OCI-LY7 (cell line): ENCODE results near the gene CDC25A. TPM values are rescaled to one million over a fixed set of nuclear protein-coding genes. Genes with fewer than 3 reads are reported as not detected.

ENCODE experiments used
- BruUV-seq: library from RNA; stranded (reverse); fragments of 400-500 nt; replicated peaks from 2 replicates; lab custom pipeline; 2021; lab: Mats Ljungman, UMichigan
- CTCF ChIA-PET: fragments of 300-600 bp; sonication (Branson Sonifier 250); formaldehyde crosslinking; loops from one replicate; lab custom pipeline; 2022; ENCODE audit warnings: antibody characterized with exemption; ENCODE audit not compliant: unreplicated experiment; lab: Charles Lee
- POLR2A ChIA-PET: fragments of 300-600 bp; sonication (Branson Sonifier 250); formaldehyde crosslinking; loops from one replicate; lab custom pipeline; 2022; ENCODE audit warnings: antibody characterized with exemption; lab: Charles Lee
- DNase-seq: peaks from one replicate; pipeline ENCODE4 v3.0.0-alpha.2; 2015; ENCODE audit warnings: low spot score
- H2AFZ ChIP-seq: fragments of 200-600 bp; sonication (generic), shearing (Covaris generic); 2 replicates; pipeline ENCODE4 v1.6.1; 2014; ENCODE audit warnings: mild to moderate bottlenecking, antibody characterized with exemption, low read length, moderate library complexity
- H3K27ac ChIP-seq: fragments of 200-600 bp; sonication (generic); 2 replicates; pipeline ENCODE4 v1.5.1; 2014; ENCODE audit warnings: mixed run types, low read depth, mild to moderate bottlenecking, moderate library complexity, low read length, inconsistent platforms; ENCODE audit not compliant: poor library complexity, severe bottlenecking
- H3K36me3 ChIP-seq: fragments of 200-600 bp; sonication (generic); 2 replicates; pipeline ENCODE4 v1.6.1; 2014; ENCODE audit warnings: mild to moderate bottlenecking, antibody characterized with exemption, low read length, moderate library complexity, mixed read lengths; ENCODE audit not compliant: insufficient read depth
- H3K4me1 ChIP-seq: fragments of 200-600 bp; sonication (generic); 2 replicates; pipeline ENCODE4 v1.5.1; 2014; ENCODE audit warnings: mild to moderate bottlenecking, low read length; ENCODE audit not compliant: insufficient read depth, poor library complexity, severe bottlenecking
- H3K4me2 ChIP-seq: fragments of 200-600 bp; sonication (generic); 2 replicates; pipeline ENCODE4 v1.6.1; 2014; ENCODE audit warnings: mild to moderate bottlenecking, low read length
- H3K4me3 ChIP-seq: fragments of 200-600 bp; sonication (generic); 2 replicates; pipeline ENCODE4 v1.5.1; 2014; ENCODE audit warnings: mild to moderate bottlenecking, low read depth, low read length; ENCODE audit not compliant: poor library complexity, severe bottlenecking
- H3K79me2 ChIP-seq: fragments of 200-600 bp; sonication (generic); 2 replicates; pipeline ENCODE4 v1.6.1; 2016; ENCODE audit warnings: low read depth, mild to moderate bottlenecking, low read length, moderate library complexity, mixed read lengths; ENCODE audit not compliant: insufficient read depth
- H3K9me2 ChIP-seq: fragments of 200-600 bp; sonication (generic); 2 replicates; pipeline ENCODE4 v1.6.1; 2016; ENCODE audit warnings: mild to moderate bottlenecking, low read length, mixed read lengths; ENCODE audit not compliant: insufficient read depth
- H3K9me3 ChIP-seq: fragments of 200-600 bp; sonication (generic); 2 replicates; pipeline ENCODE4 v1.6.1; 2014; ENCODE audit warnings: mild to moderate bottlenecking, mixed run types, low read length, mixed read lengths
- H4K20me1 ChIP-seq: fragments of 200-600 bp; sonication (generic); 2 replicates; pipeline ENCODE4 v1.6.1; 2014; ENCODE audit warnings: mild to moderate bottlenecking, antibody characterized with exemption, low read length, moderate library complexity, mixed read lengths; ENCODE audit not compliant: insufficient read depth
- CTCF ChIP-seq: fragments of 200-600 bp; sonication (generic); conservative IDR thresholded peaks from 2 replicates; pipeline ENCODE4 v1.5.1; 2014; ENCODE audit warnings: mild to moderate bottlenecking, antibody characterized with exemption, low read length, moderate library complexity, mixed read lengths
- EZH2phosphoT487 ChIP-seq: fragments of 200-600 bp; sonication (generic); IDR thresholded peaks from 2 replicates; pipeline ENCODE4 v1.6.1; 2018; ENCODE audit warnings: low read depth, borderline replicate concordance, mild to moderate bottlenecking, mixed run types, antibody characterized with exemption, low read length, moderate library complexity, mixed read lengths
- intact Hi-C: fragments of 100-400 bp; cut with micrococcal nuclease; formaldehyde crosslinking; loops from one replicate; pipeline ENCODE4 v1.10.0; 2022; ENCODE audit not compliant: unreplicated experiment
- total RNA-seq, 2 experiments: library from RNA; depleted of rRNA in 1 of 2; stranded (reverse); fragments of >200 nt in 1 of 2; shearing (Covaris generic) in 1 of 2; gene quantifications; 2 replicates each; pipeline ENCODE4 v1.2.3, GENCODE V29; 2014 to 2022

CDC25A gene
- total RNA-seq, 2 experiments from 2014 or later, result 75.4 to 83.4 TPM

- no peak overlapping the region for H3K4me2 ChIP-seq
- TF ChIP-seq EZH2phosphoT487 (no peak), CTCF (no peak)
- ChIA-PET CTCF (no interaction called here), POLR2A (no interaction called here)
- peaks cover 6% of the 10 kb centered on the region; the same call in 1 of the 2 replicates for H3K79me2 ChIP-seq
- no peak overlapping the region for H3K4me3 ChIP-seq
- no peaks in the 10 kb centered on the region for H3K9me2 ChIP-seq
- no peak overlapping the region for H3K27ac ChIP-seq
- intact Hi-C loops, result no loop called here
- no peaks in the 10 kb centered on the region for H3K9me3 ChIP-seq
- H4K20me1 ChIP-seq, result no peaks in the 10 kb centered on the region
- H3K36me3 ChIP-seq, result no peaks in the 10 kb centered on the region
- no peak for DNase-seq
- H2AFZ ChIP-seq, result no peak overlapping the region
- no TSS peak for BruUV-seq
- H3K4me1 ChIP-seq, result peaks cover 42% of the 10 kb centered on the region
Observed at GRCh38 chr3:48219543-48219942, 31.3 kb upstream of the CDC25A start.

GRCh38 chr3:48218537-48218936, 30.3 kb upstream of the CDC25A start:
- H3K4me3 ChIP-seq, result no peak overlapping the region
- H3K9me3 ChIP-seq, result no peaks in the 10 kb centered on the region
- H3K79me2 ChIP-seq, result no peaks in the 10 kb centered on the region
- H3K9me2 ChIP-seq, result no peaks in the 10 kb centered on the region
- DNase-seq, result no peak
- BruUV-seq, result no TSS peak
- no peak overlapping the region for H3K27ac ChIP-seq
- H3K36me3 ChIP-seq, result no peaks in the 10 kb centered on the region
- peaks cover 31% of the 10 kb centered on the region for H3K4me1 ChIP-seq
- TF ChIP-seq CTCF, result no peak
- TF ChIP-seq EZH2phosphoT487, result no peak
- POLR2A ChIA-PET, result no interaction called here
- H3K4me2 ChIP-seq, result no peak overlapping the region
- intact Hi-C loops, result no loop called here
- no peak overlapping the region for H2AFZ ChIP-seq
- H4K20me1 ChIP-seq, result no peaks in the 10 kb centered on the region
- CTCF ChIA-PET, result no interaction called here

- Histone ChIP-seq H4K20me1 (no peaks in the 10 kb centered on the region), H3K36me3 (no peaks in the 10 kb centered on the region), H3K9me2 (no peaks in the 10 kb centered on the region), H2AFZ (no peak overlapping the region), H3K27ac (no peak overlapping the region), H3K4me1 (peaks cover 21% of the 10 kb centered on the region), H3K4me2 (no peak overlapping the region), H3K79me2 (no peaks in the 10 kb centered on the region), H3K4me3 (no peak overlapping the region), H3K9me3 (no peaks in the 10 kb centered on the region)
- POLR2A ChIA-PET, result no interaction called here
- no peak for TF ChIP-seq EZH2phosphoT487
- CTCF ChIA-PET, result no interaction called here
- BruUV-seq, result no TSS peak
- no peak for DNase-seq
- intact Hi-C loops, result no loop called here
Observed at GRCh38 chr3:48217449-48217848, 29.2 kb upstream of the CDC25A start.
